PC-9 (cell line): ENCODE results near the gene MAP4. TPM values are rescaled to one million over a fixed set of nuclear protein-coding genes. Genes with fewer than 3 reads are reported as not detected.

Source experiments
- BruUV-seq: library from RNA; stranded (reverse); fragments of 400-500 nt; replicated peaks from 2 replicates; lab custom pipeline; 2021; lab: Mats Ljungman, UMichigan
- CTCF ChIA-PET: fragments of 300-600 bp; sonication (Branson Sonifier 250); formaldehyde crosslinking; loops from one replicate; lab custom pipeline; 2022; ENCODE audit warnings: antibody characterized with exemption; lab: Charles Lee
- POLR2A ChIA-PET: fragments of 300-600 bp; sonication (Branson Sonifier 250); formaldehyde crosslinking; loops from one replicate; lab custom pipeline; 2022; ENCODE audit warnings: antibody characterized with exemption; ENCODE audit not compliant: unreplicated experiment; lab: Charles Lee
- DNase-seq, 2 experiments: peaks; one replicate each; pipeline versions ENCODE4 v3.0.0 to v3.0.0-alpha.2; 2015 to 2022; ENCODE audit warnings: mixed read lengths in 1 of 2
- H2AFZ ChIP-seq: fragments of 200-600 bp; sonication (generic); 2 replicates; pipeline ENCODE4 v1.8.1; 2017; ENCODE audit warnings: antibody characterized with exemption
- H3F3A ChIP-seq: fragments of 200-600 bp; sonication (generic); 2 replicates; pipeline ENCODE4 v1.8.1; 2017; ENCODE audit warnings: antibody characterized with exemption, mild to moderate bottlenecking, low read depth; ENCODE audit not compliant: insufficient read depth
- H3K27ac ChIP-seq: fragments of 200-600 bp; sonication (generic); 2 replicates; pipeline ENCODE4 v1.6.1; 2016; ENCODE audit warnings: mixed run types
- H3K27me3 ChIP-seq: fragments of 200-600 bp; sonication (generic); 2 replicates; pipeline ENCODE4 v1.6.1; 2016; ENCODE audit warnings: low read depth, mixed run types; ENCODE audit not compliant: insufficient read depth
- H3K36me3 ChIP-seq: fragments of 200-600 bp; sonication (generic); 2 replicates; pipeline ENCODE4 v1.6.1; 2016; ENCODE audit warnings: low read depth, mixed run types
- H3K4me1 ChIP-seq: fragments of 200-600 bp; sonication (generic); replicated peaks from 2 replicates; pipeline ENCODE4 v1.6.1; 2016; ENCODE audit warnings: mixed run types; ENCODE audit not compliant: insufficient read depth
- H3K4me2 ChIP-seq: fragments of 200-600 bp; sonication (generic); 2 replicates; pipeline ENCODE4 v1.6.1; 2017; ENCODE audit warnings: mixed run types
- H3K4me3 ChIP-seq: fragments of 200-600 bp; sonication (generic); 2 replicates; pipeline ENCODE4 v1.6.1; 2016; ENCODE audit warnings: mixed run types
- H3K79me2 ChIP-seq: fragments of 200-600 bp; sonication (generic); 2 replicates; pipeline ENCODE4 v1.6.1; 2017; ENCODE audit warnings: low read depth, mixed run types
- H3K9me2 ChIP-seq: fragments of 200-600 bp; sonication (generic); 2 replicates; pipeline ENCODE4 v1.8.1; 2017; ENCODE audit warnings: mild to moderate bottlenecking; ENCODE audit not compliant: insufficient read depth
- H3K9me3 ChIP-seq: fragments of 200-600 bp; sonication (generic); 2 replicates; pipeline ENCODE4 v1.8.1; 2016; ENCODE audit warnings: low read depth; ENCODE audit not compliant: insufficient read depth
- H4K20me1 ChIP-seq: fragments of 200-600 bp; sonication (generic); 2 replicates; pipeline ENCODE4 v1.8.1; 2017; ENCODE audit not compliant: insufficient read depth
- EZH2 ChIP-seq: fragments of 200-600 bp; sonication (generic); IDR thresholded peaks from 2 replicates; pipeline ENCODE4 v1.8.0; 2017; ENCODE audit warnings: antibody characterized with exemption, low read depth
- intact Hi-C: fragments of 100-400 bp; cut with micrococcal nuclease; formaldehyde crosslinking; loops from one replicate; pipeline ENCODE4 v1.10.0; 2022; ENCODE audit not compliant: unreplicated experiment
- total RNA-seq: library from RNA; stranded (reverse); gene quantifications from 2 replicates; pipeline ENCODE4 v1.2.3, GENCODE V29; 2021
- TF ChIP-seq, protein P1 (sequence below): fragments of 200-600 bp; sonication (generic); conservative IDR thresholded peaks from 2 replicates; pipeline ENCODE4 v1.6.1; 2017; ENCODE audit warnings: mixed run types, antibody characterized with exemption, mild to moderate bottlenecking, moderate library complexity

Gene MAP4
- total RNA-seq, 1 experiment from 2014 or later = 187 TPM

DNA sequence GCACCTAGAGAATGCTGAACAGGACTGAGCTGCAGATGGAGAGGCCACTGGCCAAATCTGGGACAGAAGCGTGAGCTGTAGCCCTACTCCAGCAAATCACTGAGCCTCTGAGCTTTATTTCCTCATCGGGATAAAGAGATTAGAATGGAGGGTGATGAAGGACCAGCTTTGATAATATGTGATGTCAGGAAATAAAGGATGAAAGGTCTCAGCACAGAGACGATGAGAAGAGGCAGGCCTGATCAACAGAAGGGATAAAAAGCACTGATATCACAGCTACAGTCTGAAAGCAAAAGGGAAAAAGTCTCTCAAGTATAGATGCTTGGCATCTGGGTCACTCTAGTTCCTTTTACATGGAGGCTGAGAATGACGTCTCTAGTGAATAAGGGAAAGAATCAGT is 143.3 kb downstream of the MAP4 start:
- Histone ChIP-seq H3K9me3 (no peaks in the 10 kb centered on the region), H3K27ac (no peak overlapping the region), H3K36me3 (no peaks in the 10 kb centered on the region; the same call in 1 of the 2 replicates), H3F3A (no peaks in the 10 kb centered on the region; the same call in 1 of the 2 replicates), H3K4me1 (no peaks in the 10 kb centered on the region), H3K79me2 (no peaks in the 10 kb centered on the region), H4K20me1 (no peaks in the 10 kb centered on the region), H3K9me2 (no peaks in the 10 kb centered on the region), H3K4me3 (no peak overlapping the region), H3K27me3 (no peaks in the 10 kb centered on the region), H2AFZ (no peak overlapping the region), H3K4me2 (no peak overlapping the region)
- ChIA-PET POLR2A (no interaction called here), CTCF (no interaction called here)
- no peak for DNase-seq
- BruUV-seq = no TSS peak
- intact Hi-C loops = no loop called here
- TF ChIP-seq, protein P1, sequence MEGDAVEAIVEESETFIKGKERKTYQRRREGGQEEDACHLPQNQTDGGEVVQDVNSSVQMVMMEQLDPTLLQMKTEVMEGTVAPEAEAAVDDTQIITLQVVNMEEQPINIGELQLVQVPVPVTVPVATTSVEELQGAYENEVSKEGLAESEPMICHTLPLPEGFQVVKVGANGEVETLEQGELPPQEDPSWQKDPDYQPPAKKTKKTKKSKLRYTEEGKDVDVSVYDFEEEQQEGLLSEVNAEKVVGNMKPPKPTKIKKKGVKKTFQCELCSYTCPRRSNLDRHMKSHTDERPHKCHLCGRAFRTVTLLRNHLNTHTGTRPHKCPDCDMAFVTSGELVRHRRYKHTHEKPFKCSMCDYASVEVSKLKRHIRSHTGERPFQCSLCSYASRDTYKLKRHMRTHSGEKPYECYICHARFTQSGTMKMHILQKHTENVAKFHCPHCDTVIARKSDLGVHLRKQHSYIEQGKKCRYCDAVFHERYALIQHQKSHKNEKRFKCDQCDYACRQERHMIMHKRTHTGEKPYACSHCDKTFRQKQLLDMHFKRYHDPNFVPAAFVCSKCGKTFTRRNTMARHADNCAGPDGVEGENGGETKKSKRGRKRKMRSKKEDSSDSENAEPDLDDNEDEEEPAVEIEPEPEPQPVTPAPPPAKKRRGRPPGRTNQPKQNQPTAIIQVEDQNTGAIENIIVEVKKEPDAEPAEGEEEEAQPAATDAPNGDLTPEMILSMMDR = no peak
- TF ChIP-seq EZH2 = no peak

DNA sequence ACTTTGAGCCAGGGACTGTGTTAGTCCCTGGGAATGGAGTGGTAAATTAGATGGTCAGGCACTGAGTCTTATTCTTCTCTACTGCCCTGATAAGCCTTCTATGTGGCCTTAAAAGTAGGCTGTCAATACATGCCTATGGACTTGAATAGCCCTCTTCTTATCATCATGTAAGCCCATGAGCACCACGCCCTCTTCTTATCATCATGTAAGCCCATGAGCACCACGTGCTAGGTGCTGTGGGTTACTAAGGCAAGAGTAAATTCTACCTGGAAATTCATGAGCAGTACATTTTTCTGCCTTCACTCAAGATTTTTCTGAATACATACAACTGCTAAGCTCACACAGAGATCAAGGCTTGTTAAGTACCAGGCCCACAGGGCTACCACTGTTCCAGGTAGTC is 144.8 kb downstream of the MAP4 start:
- BruUV-seq = no TSS peak
- H3K27ac ChIP-seq = no peak overlapping the region
- DNase-seq = no peak
- no peaks in the 10 kb centered on the region; the same call in 1 of the 2 replicates for H3K36me3 ChIP-seq
- no peaks in the 10 kb centered on the region for H4K20me1 ChIP-seq
- H3K4me3 ChIP-seq = no peak overlapping the region
- H3K9me2 ChIP-seq = no peaks in the 10 kb centered on the region
- no peaks in the 10 kb centered on the region for H3K9me3 ChIP-seq
- POLR2A ChIA-PET = no interaction called here
- H2AFZ ChIP-seq = no peak overlapping the region
- no peak for TF ChIP-seq EZH2
- TF ChIP-seq, protein P1 = no peak
- no peaks in the 10 kb centered on the region for H3K4me1 ChIP-seq
- intact Hi-C loops = no loop called here
- CTCF ChIA-PET = no interaction called here
- no peaks in the 10 kb centered on the region; the same call in 1 of the 2 replicates for H3F3A ChIP-seq
- no peak overlapping the region for H3K4me2 ChIP-seq
- H3K27me3 ChIP-seq = no peaks in the 10 kb centered on the region
- H3K79me2 ChIP-seq = no peaks in the 10 kb centered on the region

DNA sequence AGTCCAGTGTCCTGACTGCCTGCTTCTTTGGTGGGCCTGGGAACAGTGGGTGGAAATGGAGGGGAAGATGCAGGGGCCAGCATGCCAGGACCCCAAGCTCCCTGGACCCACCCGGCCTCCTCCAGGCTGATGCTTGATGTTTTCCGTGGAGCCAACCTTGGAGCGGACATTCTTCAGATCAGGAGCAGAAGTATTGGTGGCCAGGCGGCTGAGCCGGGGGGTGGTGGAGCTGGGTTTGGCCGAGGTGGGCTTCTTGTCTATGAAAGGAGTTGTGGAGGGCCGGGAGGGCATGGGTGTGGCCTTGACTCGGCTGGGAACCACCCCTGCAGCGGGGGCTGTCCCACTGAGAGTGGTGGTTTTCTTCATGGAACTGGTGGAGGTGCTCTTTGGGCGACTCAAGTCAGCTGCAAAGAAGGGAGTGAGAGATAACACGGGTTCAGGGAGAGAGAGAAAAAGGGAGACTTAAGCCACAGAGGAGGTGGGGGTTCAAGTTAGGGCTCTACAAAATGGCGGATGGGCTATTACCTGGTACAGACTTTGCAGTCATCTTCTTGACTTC is 145.4 kb downstream of the MAP4 start:
- Histone ChIP-seq H3K9me2 (no peaks in the 10 kb centered on the region), H3F3A (no peaks in the 10 kb centered on the region; the same call in 1 of the 2 replicates), H3K79me2 (no peaks in the 10 kb centered on the region), H2AFZ (no peak overlapping the region), H3K27ac (no peak overlapping the region), H3K4me1 (no peaks in the 10 kb centered on the region), H3K4me2 (no peak overlapping the region), H3K36me3 (no peaks in the 10 kb centered on the region; the same call in 1 of the 2 replicates), H3K4me3 (no peak overlapping the region), H3K9me3 (no peaks in the 10 kb centered on the region), H4K20me1 (no peaks in the 10 kb centered on the region), H3K27me3 (no peaks in the 10 kb centered on the region)
- ChIA-PET POLR2A (no interaction called here), CTCF (no interaction called here)
- BruUV-seq = no TSS peak
- intact Hi-C loops = no loop called here
- DNase-seq = no peak
- no peak for TF ChIP-seq EZH2
- TF ChIP-seq, protein P1 = no peak
